ENCODE data around the gene F2R.
"Not testable (repeated sequence)": the region's sequence is repeated elsewhere in the genome, so short reads cannot be mapped to it uniquely, and the experiment has no call there.

F2R gene

DNA sequence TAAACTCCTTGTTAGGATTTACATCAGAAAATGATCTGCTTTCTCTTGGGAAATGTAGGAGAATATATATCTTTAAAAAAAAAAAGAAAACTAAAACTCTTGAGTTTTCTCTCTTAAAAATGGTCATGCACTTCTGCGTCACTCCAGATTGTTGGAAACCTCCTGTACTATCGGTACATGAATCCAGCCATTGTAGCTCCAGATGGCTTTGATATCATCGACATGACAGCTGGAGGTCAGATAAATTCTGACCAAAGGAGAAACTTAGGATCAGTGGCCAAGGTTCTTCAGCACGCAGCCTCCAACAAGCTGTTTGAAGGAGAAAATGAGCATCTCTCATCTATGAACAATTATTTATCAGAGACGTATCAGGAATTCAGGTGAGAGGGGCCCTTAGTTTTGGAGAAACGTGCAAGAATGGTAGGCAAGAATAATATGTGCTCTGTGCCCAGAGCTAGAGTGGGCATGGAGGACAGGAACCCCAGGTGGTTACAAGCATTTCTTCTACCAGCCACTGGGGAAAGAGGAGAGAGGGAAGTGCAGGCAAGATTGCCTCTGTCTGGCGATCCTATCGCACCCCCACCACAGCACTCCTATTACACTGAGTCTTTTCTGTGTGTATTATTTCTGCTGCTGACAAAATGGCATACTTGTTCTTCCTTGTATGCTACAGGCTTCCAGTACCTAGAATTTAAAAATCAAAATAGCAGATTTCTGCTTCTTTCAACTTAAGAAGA, 41.4 kb upstream of the F2R start:
- no peak for DNase-seq
- Histone ChIP-seq H3K27ac (no peak overlapping the region), H3K9me3 (ENCODE audit: severe bottlenecking) (no peaks in the 10 kb centered on the region), H3K36me3 (peaks cover 18% of the 10 kb centered on the region), H3K4me3 (ENCODE audit: low read depth, low read length) (no peak overlapping the region), H3K27me3 (ENCODE audit: insufficient read depth, low read depth, severe bottlenecking) (no peaks in the 10 kb centered on the region)
- TF ChIP-seq, protein P1, sequence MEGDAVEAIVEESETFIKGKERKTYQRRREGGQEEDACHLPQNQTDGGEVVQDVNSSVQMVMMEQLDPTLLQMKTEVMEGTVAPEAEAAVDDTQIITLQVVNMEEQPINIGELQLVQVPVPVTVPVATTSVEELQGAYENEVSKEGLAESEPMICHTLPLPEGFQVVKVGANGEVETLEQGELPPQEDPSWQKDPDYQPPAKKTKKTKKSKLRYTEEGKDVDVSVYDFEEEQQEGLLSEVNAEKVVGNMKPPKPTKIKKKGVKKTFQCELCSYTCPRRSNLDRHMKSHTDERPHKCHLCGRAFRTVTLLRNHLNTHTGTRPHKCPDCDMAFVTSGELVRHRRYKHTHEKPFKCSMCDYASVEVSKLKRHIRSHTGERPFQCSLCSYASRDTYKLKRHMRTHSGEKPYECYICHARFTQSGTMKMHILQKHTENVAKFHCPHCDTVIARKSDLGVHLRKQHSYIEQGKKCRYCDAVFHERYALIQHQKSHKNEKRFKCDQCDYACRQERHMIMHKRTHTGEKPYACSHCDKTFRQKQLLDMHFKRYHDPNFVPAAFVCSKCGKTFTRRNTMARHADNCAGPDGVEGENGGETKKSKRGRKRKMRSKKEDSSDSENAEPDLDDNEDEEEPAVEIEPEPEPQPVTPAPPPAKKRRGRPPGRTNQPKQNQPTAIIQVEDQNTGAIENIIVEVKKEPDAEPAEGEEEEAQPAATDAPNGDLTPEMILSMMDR (IDR thresholded peaks at IDR 0.05; ENCODE audit: low read depth, low read length): no peak

DNA sequence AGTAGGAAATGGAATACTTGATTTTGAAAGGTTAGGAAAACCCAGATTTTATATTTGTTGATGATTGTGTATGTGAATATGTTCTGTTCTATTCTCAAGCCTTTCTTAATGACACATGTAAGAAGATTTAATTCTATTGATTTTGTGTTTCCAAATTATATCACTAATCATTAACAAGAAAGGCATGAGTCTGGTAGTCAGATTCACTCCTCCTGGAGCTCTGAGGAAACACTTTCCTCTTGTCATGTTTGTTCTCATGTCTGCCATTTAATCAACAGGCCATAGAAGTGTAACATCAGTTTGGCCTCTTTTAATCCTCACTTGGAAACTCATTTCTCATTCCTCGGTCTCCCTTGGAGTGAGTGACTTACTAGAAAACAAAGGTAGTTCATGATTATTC, 40.6 kb upstream of the F2R start:
- no peak for DNase-seq
- TF ChIP-seq, protein P1 (IDR thresholded peaks at IDR 0.05; ENCODE audit: low read depth, low read length): no peak
- no peaks in the 10 kb centered on the region for H3K27me3 ChIP-seq (ENCODE audit: insufficient read depth, low read depth, severe bottlenecking)
- no peak overlapping the region for H3K4me3 ChIP-seq (ENCODE audit: low read depth, low read length)
- H3K36me3 ChIP-seq: peaks cover 12% of the 10 kb centered on the region
- no peak overlapping the region for H3K27ac ChIP-seq
- H3K9me3 ChIP-seq (ENCODE audit: severe bottlenecking): no peaks in the 10 kb centered on the region

DNA sequence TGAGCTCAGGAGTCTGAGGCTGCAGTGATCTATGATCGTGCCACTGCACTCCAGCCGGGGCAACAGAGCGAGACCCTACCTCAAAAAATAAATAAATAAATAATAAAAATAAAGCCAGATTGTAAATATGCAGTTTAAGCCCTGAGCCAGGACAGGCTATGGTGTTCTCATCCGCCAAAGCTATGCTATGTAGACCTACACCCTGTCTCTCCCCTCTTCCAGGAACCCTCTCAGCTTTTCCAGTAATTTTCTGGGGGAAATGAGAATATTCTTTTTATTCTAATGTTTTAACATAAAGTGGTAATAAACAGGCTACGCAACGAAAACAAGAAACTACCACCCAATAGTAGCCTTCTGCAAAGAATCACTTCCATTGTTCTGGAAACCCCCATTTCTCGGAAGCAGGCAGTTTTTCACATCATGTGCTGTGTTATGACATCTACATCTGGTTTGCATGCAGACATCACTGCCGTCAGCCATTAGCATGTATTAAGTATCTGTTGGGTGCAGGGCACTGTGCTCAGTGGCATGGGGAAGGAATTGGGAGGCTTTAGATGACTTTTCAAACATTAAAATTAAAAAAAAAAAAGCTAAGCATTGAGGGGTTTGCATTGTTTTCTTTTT, 38.0 kb upstream of the F2R start:
- Histone ChIP-seq H3K4me3 (ENCODE audit: low read depth, low read length) (no peak overlapping the region), H3K9me3 (ENCODE audit: severe bottlenecking) (no peaks in the 10 kb centered on the region), H3K27ac (no peak overlapping the region), H3K27me3 (ENCODE audit: insufficient read depth, low read depth, severe bottlenecking) (no peaks in the 10 kb centered on the region), H3K36me3 (peaks cover 6% of the 10 kb centered on the region)
- no peak for DNase-seq
- TF ChIP-seq, protein P1 (IDR thresholded peaks at IDR 0.05; ENCODE audit: low read depth, low read length): no peak

DNA sequence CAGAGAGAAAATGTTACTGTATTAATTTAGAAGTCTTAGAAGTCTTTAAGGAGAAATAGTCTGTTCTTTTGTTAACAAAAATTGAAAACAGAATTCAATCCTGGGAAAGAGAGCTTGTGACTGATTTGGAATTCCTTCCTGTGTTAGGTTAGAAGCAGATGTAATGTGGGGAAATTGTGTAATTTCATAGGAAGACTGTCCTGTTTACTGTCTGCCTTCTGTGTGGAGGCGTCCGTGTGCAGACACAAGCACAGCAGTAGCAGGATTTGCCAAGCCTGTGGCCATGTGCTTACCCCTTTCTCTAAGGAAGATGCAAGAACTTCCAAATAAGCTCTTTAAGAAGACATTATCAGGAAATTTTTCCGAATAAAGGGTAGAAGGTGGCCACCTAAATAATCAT, 36.7 kb upstream of the F2R start:
- no peak overlapping the region for H3K27ac ChIP-seq
- H3K4me3 ChIP-seq (ENCODE audit: low read depth, low read length): no peak overlapping the region
- no peak for DNase-seq
- H3K36me3 ChIP-seq: peaks cover 6% of the 10 kb centered on the region; the same call in 1 of the 2 replicates
- no peaks in the 10 kb centered on the region for H3K27me3 ChIP-seq (ENCODE audit: insufficient read depth, low read depth, severe bottlenecking)
- H3K9me3 ChIP-seq (ENCODE audit: severe bottlenecking): no peaks in the 10 kb centered on the region
- TF ChIP-seq, protein P1 (IDR thresholded peaks at IDR 0.05; ENCODE audit: low read depth, low read length): no peak

DNA sequence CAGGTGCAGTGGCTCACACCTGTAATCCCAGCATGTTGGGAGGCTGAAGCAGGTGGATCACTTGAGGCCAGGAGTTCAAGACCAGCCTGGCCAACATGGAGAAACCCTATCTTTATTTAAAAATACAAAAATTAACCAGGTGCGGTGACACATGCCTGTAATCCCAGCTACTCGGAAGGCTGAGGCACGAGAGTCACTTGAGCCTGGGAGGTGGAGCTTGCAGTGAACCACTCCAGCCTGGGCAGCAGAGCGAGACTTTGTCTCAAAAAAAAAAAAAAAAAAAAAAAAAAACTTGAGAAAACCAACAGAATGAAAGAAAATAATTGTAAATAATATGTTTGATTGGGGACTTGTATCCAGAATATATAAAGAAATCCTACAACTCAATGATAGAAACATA, 35.1 kb upstream of the F2R start:
- not testable (repeated sequence) for H3K4me3 ChIP-seq (ENCODE audit: low read depth, low read length); DNase-seq; H3K36me3 ChIP-seq; H3K27me3 ChIP-seq (ENCODE audit: insufficient read depth, low read depth, severe bottlenecking); H3K9me3 ChIP-seq (ENCODE audit: severe bottlenecking); H3K27ac ChIP-seq

DNA sequence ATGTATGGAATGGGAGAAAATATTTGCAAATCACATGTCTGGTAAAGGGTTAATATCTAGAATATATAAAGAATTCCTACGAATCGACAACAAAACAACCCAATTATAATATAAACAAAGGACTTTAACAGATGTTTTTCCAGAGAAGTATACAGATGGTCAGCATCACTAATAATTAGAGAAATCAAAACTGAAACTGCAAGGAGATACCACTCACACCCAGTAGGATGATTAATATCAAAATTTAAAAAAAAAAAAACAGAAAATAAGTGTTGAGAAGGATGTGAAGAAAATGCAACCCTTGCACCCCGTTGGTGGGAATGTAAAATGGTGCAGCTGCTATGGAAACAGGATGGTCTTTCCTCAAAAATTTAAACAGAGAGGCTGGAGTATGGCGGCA, 34.6 kb upstream of the F2R start:
- TF ChIP-seq, protein P1 (IDR thresholded peaks at IDR 0.05; ENCODE audit: low read depth, low read length): no peak
- Histone ChIP-seq H3K4me3 (ENCODE audit: low read depth, low read length) (no peak overlapping the region), H3K36me3 (no peaks in the 10 kb centered on the region; the same call in none of the 2 replicates), H3K27me3 (ENCODE audit: insufficient read depth, low read depth, severe bottlenecking) (no peaks in the 10 kb centered on the region), H3K27ac (no peak overlapping the region), H3K9me3 (ENCODE audit: severe bottlenecking) (no peaks in the 10 kb centered on the region)
- no peak for DNase-seq
